Tibial artery (tissue), 4 donors: ENCODE results near the gene HCLS1.

Experiments
- DNase-seq, 2 donors: peaks; one replicate each; pipeline ENCODE4 v3.0.0-alpha.2; 2019
- H3K27ac ChIP-seq, 2 donors: fragments of 200-600 bp; sonication (generic) in 1 of 2; 1 replicate in 1 of 2; 2 replicates in 1 of 2; pipeline ENCODE4 v1.5.1; 2018 to 2019; ENCODE audit warnings: mild to moderate bottlenecking in 1 of 2
- H3K27me3 ChIP-seq, 2 donors: fragments of 200-600 bp; sonication (generic) in 1 of 2; one replicate each; pipeline versions ENCODE4 v1.5.1 to v1.6.0; 2016 to 2019
- H3K36me3 ChIP-seq, 3 donors: fragments of 200-600 bp; sonication (generic) in 2 of 3; one replicate each; pipeline ENCODE4 v1.5.1; 2016 to 2019; ENCODE audit warnings: mild to moderate bottlenecking in 2 of 3
- H3K4me1 ChIP-seq, 4 donors: fragments of 200-600 bp; sonication (generic) in 2 of 4; 1 replicate in 3 of 4; 2 replicates in 1 of 4; pipeline ENCODE4 v1.5.1; 2016 to 2019
- H3K4me3 ChIP-seq, 2 donors: fragments of 200-600 bp; sonication (generic) in 1 of 2; 1 replicate in 1 of 2; 2 replicates in 1 of 2; pipeline ENCODE4 v1.5.1; 2018 to 2019; ENCODE audit warnings: mild to moderate bottlenecking in 2 of 2
- H3K9me3 ChIP-seq, 3 donors: fragments of 200-600 bp; sonication (generic) in 1 of 3; one replicate each; pipeline ENCODE4 v1.5.1; 2016 to 2019
- CTCF ChIP-seq, 2 experiments: fragments of 200-600 bp in 1 of 2; fragments of 450-650 bp in 1 of 2; IDR thresholded peaks; one replicate each; pipeline ENCODE4 v1.5.1; 2017 to 2019; ENCODE audit warnings: antibody characterized with exemption in 2 of 2, mild to moderate bottlenecking in 1 of 2, moderate library complexity in 1 of 2
- intact Hi-C: fragments of 100-400 bp; cut with DNase I; formaldehyde crosslinking; loops from one replicate; pipeline ENCODE4 v1.15.0; 2023; ENCODE audit warnings: low total_unique reads

HCLS1 gene

GRCh38 chr3:121681792-121682191, 21.1 kb upstream of the HCLS1 start:
- no peak for DNase-seq
- Histone ChIP-seq H3K27ac (no peak overlapping the region), H3K27me3 (no peaks in the 10 kb centered on the region), H3K4me3 (no peak overlapping the region), H3K9me3 (peaks cover 0 to 11% (median 10%) of the 10 kb centered on the region in 3 donors), H3K36me3 (peaks cover 58 to 90% (median 74%) of the 10 kb centered on the region in 3 donors), H3K4me1 (no peaks in the 10 kb centered on the region)
- no peak for TF ChIP-seq CTCF (IDR thresholded peaks at IDR 0.05)
- intact Hi-C loops: no loop called here

DNA sequence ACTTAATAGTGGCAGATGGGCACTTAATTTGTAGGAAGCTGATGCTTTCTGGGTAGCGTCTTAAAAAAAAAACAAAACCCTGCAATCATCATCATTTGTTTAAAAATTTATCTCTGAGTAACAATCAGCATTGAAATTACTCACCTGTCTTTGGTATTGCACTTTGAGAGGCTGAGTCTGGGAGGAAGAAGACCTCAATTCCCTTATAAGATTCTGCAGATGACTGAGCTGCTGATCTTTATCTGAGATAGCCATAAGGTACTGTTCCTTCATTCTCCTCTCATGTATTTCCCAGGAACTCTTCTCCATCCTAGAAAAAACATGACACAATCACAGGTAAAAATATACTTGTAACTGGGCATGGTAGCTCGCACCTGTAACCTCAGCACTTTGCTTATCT, 16.4 kb upstream of the HCLS1 start:
- H3K4me3 ChIP-seq: no peak overlapping the region
- no peak for DNase-seq
- no peak for TF ChIP-seq CTCF (IDR thresholded peaks at IDR 0.05)
- H3K9me3 ChIP-seq: no peaks in the 10 kb centered on the region
- intact Hi-C loops: no loop called here
- H3K27me3 ChIP-seq: no peaks in the 10 kb centered on the region
- H3K27ac ChIP-seq: no peak overlapping the region
- H3K36me3 ChIP-seq: peaks cover 65 to 96% (median 92%) of the 10 kb centered on the region in 3 donors
- H3K4me1 ChIP-seq: no peaks in the 10 kb centered on the region

DNA sequence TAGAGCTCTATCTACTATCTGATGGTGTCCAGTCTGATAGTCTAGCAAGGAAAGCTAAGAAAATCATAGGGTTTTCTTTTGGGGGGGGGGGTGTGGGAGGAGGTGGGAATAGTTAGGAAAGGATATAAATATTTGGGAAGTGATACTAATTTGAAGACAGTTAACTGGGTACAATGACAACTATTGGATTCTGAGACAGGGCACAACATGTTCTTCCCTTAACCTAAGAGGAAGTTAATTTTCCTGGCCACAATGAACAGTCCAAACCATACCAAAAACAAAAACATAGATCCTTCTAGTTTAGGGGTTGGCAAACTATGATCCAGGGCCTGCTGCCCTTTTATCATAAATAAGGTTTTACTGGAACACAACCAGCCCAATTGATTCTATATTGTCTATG, 10.0 kb upstream of the HCLS1 start:
- no peak overlapping the region for H3K4me3 ChIP-seq
- DNase-seq: no peak
- no peaks in the 10 kb centered on the region for H3K9me3 ChIP-seq
- H3K27ac ChIP-seq: no peak overlapping the region
- no peaks in the 10 kb centered on the region for H3K27me3 ChIP-seq
- intact Hi-C loops: no loop called here
- no peak for TF ChIP-seq CTCF (IDR thresholded peaks at IDR 0.05)
- H3K4me1 ChIP-seq: no peaks in the 10 kb centered on the region
- H3K36me3 ChIP-seq: peaks cover 82 to 98% (median 83%) of the 10 kb centered on the region in 3 donors

DNA sequence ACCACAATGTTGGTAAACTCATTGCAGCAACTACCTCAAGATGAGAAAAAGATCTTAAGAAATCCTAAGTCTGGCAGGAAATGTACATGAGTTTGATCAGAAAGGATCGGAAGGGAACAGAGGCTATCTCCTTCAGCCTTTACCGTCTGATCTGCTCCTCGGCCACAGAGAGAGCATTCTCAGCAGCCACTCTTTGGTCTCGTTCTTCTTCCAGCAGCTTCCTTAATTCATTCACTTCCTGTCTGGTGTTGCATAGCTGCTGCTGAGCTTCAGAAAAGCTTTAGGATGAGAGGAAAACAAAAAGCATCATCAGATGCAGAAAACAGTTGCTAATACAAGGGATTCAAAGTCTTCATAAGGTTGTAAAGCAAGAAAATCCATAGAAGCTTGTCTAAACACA, 6.6 kb upstream of the HCLS1 start:
- H3K9me3 ChIP-seq: no peaks in the 10 kb centered on the region
- peaks cover 80 to 98% (median 81%) of the 10 kb centered on the region in 3 donors for H3K36me3 ChIP-seq
- H3K27me3 ChIP-seq: no peaks in the 10 kb centered on the region
- intact Hi-C loops: no loop called here
- H3K27ac ChIP-seq: no peak overlapping the region
- no peak overlapping the region for H3K4me3 ChIP-seq
- no peak for DNase-seq
- no peak for TF ChIP-seq CTCF (IDR thresholded peaks at IDR 0.05)
- H3K4me1 ChIP-seq: no peaks in the 10 kb centered on the region

DNA sequence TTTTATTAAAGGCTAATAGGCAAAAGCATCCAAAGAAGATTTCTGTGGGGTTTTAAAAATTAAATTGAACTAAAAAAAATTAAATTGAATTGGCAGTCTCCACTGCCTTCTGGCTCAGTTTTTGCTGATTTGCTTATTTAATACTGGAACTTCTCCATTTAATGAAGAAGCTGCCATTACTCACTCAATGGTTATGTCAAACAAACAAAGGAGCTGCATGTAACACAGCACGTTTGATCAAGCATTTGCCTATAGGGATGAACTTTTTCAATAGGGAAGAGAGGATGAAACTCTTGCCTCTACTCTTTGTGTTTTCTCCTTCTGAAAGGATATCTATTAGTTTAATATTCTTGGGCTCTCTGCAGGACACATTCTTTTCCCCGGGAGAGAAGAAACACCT, 4.8 kb upstream of the HCLS1 start:
- no peak for DNase-seq
- Histone ChIP-seq H3K4me1 (no peaks in the 10 kb centered on the region), H3K36me3 (peaks cover 62 to 83% (median 69%) of the 10 kb centered on the region in 3 donors), H3K9me3 (no peaks in the 10 kb centered on the region), H3K27me3 (no peaks in the 10 kb centered on the region), H3K4me3 (no peak overlapping the region), H3K27ac (no peak overlapping the region)
- TF ChIP-seq CTCF (IDR thresholded peaks at IDR 0.05): no peak
- intact Hi-C loops: no loop called here
